ENCODE data around the gene VPS36. TPM values are rescaled to one million over a fixed set of nuclear protein-coding genes. Genes with fewer than 3 reads are reported as not detected.

VPS36 gene
- total and polyA plus RNA-seq, 2 donors (not counting 1 experiment from before 2014, with no cell fraction given) = 17.5 to 71.5 TPM

DNA sequence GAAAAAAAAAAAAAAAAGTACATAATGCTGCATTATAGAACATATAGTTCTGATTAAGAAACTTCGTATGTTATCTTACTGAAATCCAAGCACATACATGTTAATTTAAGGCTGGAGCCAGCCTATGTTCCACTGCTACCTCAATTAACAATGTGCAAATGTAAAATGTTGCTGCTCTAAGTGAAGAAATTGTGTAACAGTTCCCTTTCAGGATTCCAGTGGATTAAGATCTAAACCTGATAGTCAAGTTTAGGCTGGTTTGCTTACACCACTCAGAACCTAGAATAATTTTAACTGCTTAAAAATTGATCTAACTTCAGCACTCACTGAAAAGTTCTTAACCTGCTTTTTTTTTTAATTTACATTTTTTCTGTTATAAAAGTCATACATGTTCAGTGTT is 4.2 kb downstream of the VPS36 start:
- H3K9ac ChIP-seq (ENCODE audit: low read length) = no peak overlapping the region
- ATAC-seq (ENCODE audit: low read depth) (no peak), DNase-seq (no peak)
- peaks cover 0 to 19% of the 10 kb centered on the region in 2 experiments for H3K36me3 ChIP-seq (replicated peaks in 1 of 2; ENCODE audit: control extremely low read depth in 1 of 2, control insufficient read depth in 1 of 2, extremely low read depth in 1 of 2, insufficient read depth in 2 of 2, low read length in 1 of 2)
- ChIA-PET POLR2A (interaction anchor here (0.7 kb wide), 1 partner anchor 75 kb away, joined by 3 read pairs; no protein-coding TSS in a partner anchor), CTCF (no interaction called here)
- intact Hi-C loops (cut with micrococcal nuclease) = no loop called here
- no peaks in the 10 kb centered on the region for H3K9me3 ChIP-seq (ENCODE audit: control extremely low read depth in 1 of 3, control insufficient read depth in 2 of 3, insufficient read depth in 1 of 3, low read length in 2 of 3)
- no peak overlapping the region for H3K4me2 ChIP-seq (replicated peaks; ENCODE audit: low read depth, low read length, poor library complexity, severe bottlenecking)
- no peak overlapping the region for H3K27ac ChIP-seq (ENCODE audit: low read length in 2 of 2)
- Mint-ChIP-seq H3K4me3 (no peak overlapping the region), H3K27me3 (no peaks in the 10 kb centered on the region), H3K9me3 (ENCODE audit: insufficient read depth) (no peaks in the 10 kb centered on the region), H3K4me1 (peaks cover 27% of the 10 kb centered on the region), H3K27ac (no peak overlapping the region)
- TF ChIP-seq, protein P1, sequence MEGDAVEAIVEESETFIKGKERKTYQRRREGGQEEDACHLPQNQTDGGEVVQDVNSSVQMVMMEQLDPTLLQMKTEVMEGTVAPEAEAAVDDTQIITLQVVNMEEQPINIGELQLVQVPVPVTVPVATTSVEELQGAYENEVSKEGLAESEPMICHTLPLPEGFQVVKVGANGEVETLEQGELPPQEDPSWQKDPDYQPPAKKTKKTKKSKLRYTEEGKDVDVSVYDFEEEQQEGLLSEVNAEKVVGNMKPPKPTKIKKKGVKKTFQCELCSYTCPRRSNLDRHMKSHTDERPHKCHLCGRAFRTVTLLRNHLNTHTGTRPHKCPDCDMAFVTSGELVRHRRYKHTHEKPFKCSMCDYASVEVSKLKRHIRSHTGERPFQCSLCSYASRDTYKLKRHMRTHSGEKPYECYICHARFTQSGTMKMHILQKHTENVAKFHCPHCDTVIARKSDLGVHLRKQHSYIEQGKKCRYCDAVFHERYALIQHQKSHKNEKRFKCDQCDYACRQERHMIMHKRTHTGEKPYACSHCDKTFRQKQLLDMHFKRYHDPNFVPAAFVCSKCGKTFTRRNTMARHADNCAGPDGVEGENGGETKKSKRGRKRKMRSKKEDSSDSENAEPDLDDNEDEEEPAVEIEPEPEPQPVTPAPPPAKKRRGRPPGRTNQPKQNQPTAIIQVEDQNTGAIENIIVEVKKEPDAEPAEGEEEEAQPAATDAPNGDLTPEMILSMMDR (IDR thresholded peaks at IDR 0.05) = no peak
- TF ChIP-seq EZH2 (IDR thresholded peaks at IDR 0.05; ENCODE audit: borderline replicate concordance, insufficient read depth, low read depth, low read length, poor library complexity, severe bottlenecking) = no peak
- no peak overlapping the region for H2AFZ ChIP-seq (ENCODE audit: insufficient read depth, low read depth, low read length, poor library complexity, severe bottlenecking)
- no peak overlapping the region for H3K4me3 ChIP-seq (ENCODE audit: control extremely low read depth in 1 of 5, extremely low read depth in 1 of 5, insufficient read depth in 1 of 5, low read depth in 2 of 5, low read length in 4 of 5)
- no CpG with 5 or more reads among the region's 1 CpG for WGBS (ENCODE audit: insufficient coverage)
- peaks cover 67% of the 10 kb centered on the region for H3K79me2 ChIP-seq (ENCODE audit: control insufficient read depth, insufficient read depth, low read length)
- peaks cover 11% of the 10 kb centered on the region for H4K20me1 ChIP-seq (ENCODE audit: control insufficient read depth, insufficient read depth, low read length, poor library complexity, severe bottlenecking)
- H3K4me1 ChIP-seq (ENCODE audit: control insufficient read depth in 2 of 2, insufficient read depth in 2 of 2, low read length in 2 of 2) = peaks cover 18 to 20% of the 10 kb centered on the region in 2 donors
- H3K27me3 ChIP-seq (replicated peaks in 1 of 4; ENCODE audit: control extremely low read depth in 1 of 4, control insufficient read depth in 3 of 4, insufficient read depth in 4 of 4, low read length in 3 of 4) = no peaks in the 10 kb centered on the region

DNA sequence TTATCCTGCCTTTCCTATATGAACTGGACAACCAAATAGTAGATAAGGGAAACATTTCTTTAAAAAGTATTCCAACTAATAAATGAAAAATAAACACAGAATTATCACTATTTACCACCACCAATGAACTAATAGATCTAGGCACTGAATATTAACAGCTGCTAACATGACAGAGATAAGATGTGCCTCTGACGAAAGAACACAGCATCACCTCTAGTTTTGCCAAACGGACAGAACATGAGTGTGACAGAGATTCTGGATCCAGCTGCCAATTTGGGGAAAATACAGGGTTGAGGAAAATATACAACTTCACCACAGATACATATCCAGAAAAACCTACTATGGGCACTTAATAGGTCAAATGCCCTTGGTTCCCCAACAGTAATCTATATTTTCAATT is 18.0 kb downstream of the VPS36 start:
- Histone ChIP-seq H3K27ac (ENCODE audit: low read length in 2 of 2) (no peak overlapping the region), H4K20me1 (ENCODE audit: control insufficient read depth, insufficient read depth, low read length, poor library complexity, severe bottlenecking) (no peaks in the 10 kb centered on the region), H3K36me3 (replicated peaks in 1 of 2; ENCODE audit: control extremely low read depth in 1 of 2, control insufficient read depth in 1 of 2, extremely low read depth in 1 of 2, insufficient read depth in 2 of 2, low read length in 1 of 2) (peaks cover 15 to 64% of the 10 kb centered on the region in 2 experiments), H3K9ac (ENCODE audit: low read length) (no peak overlapping the region), H3K4me3 (ENCODE audit: control extremely low read depth in 1 of 5, extremely low read depth in 1 of 5, insufficient read depth in 1 of 5, low read depth in 2 of 5, low read length in 4 of 5) (no peak overlapping the region), H3K4me1 (ENCODE audit: control insufficient read depth in 2 of 2, insufficient read depth in 2 of 2, low read length in 2 of 2) (no peaks in the 10 kb centered on the region), H3K27me3 (replicated peaks in 1 of 4; ENCODE audit: control extremely low read depth in 1 of 4, control insufficient read depth in 3 of 4, insufficient read depth in 4 of 4, low read length in 3 of 4) (no peaks in the 10 kb centered on the region), H3K9me3 (ENCODE audit: control extremely low read depth in 1 of 3, control insufficient read depth in 2 of 3, insufficient read depth in 1 of 3, low read length in 2 of 3) (no peaks in the 10 kb centered on the region), H3K4me2 (replicated peaks; ENCODE audit: low read depth, low read length, poor library complexity, severe bottlenecking) (no peak overlapping the region), H2AFZ (ENCODE audit: insufficient read depth, low read depth, low read length, poor library complexity, severe bottlenecking) (no peak overlapping the region), H3K79me2 (ENCODE audit: control insufficient read depth, insufficient read depth, low read length) (no peaks in the 10 kb centered on the region)
- DNase-seq = no peak
- Mint-ChIP-seq H3K4me1 (peaks cover 3% of the 10 kb centered on the region), H3K9me3 (ENCODE audit: insufficient read depth) (no peaks in the 10 kb centered on the region), H3K27ac (no peak overlapping the region), H3K27me3 (no peaks in the 10 kb centered on the region), H3K4me3 (no peak overlapping the region)
- ChIA-PET CTCF (interaction anchor here (2.0 kb wide), 1 partner anchor 18 kb away, joined by 9 read pairs; the partner anchor contains the start of gene VPS36), POLR2A (no interaction called here)
- no CpG with 5 or more reads among the region's 2 CpGs for WGBS (ENCODE audit: insufficient coverage)
- intact Hi-C loops (cut with micrococcal nuclease) = no loop called here
- no peak for TF ChIP-seq EZH2 (IDR thresholded peaks at IDR 0.05; ENCODE audit: borderline replicate concordance, insufficient read depth, low read depth, low read length, poor library complexity, severe bottlenecking)
- TF ChIP-seq, protein P1 (IDR thresholded peaks at IDR 0.05) = no peak
- no peak for ATAC-seq (ENCODE audit: low read depth)

All from B cell (primary cell).